NCI-H1694 treated with DMSO at 0.1 percent for 48 hours (cell line): Measurements from ENCODE around the gene PYURF.

Experiments used
- DNase-seq: peaks from one replicate; lab custom pipeline; 2025; lab: John Stamatoyannopoulos, UW

The PYURF gene, protein sequence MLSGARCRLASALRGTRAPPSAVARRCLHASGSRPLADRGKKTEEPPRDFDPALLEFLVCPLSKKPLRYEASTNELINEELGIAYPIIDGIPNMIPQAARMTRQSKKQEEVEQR

DNA sequence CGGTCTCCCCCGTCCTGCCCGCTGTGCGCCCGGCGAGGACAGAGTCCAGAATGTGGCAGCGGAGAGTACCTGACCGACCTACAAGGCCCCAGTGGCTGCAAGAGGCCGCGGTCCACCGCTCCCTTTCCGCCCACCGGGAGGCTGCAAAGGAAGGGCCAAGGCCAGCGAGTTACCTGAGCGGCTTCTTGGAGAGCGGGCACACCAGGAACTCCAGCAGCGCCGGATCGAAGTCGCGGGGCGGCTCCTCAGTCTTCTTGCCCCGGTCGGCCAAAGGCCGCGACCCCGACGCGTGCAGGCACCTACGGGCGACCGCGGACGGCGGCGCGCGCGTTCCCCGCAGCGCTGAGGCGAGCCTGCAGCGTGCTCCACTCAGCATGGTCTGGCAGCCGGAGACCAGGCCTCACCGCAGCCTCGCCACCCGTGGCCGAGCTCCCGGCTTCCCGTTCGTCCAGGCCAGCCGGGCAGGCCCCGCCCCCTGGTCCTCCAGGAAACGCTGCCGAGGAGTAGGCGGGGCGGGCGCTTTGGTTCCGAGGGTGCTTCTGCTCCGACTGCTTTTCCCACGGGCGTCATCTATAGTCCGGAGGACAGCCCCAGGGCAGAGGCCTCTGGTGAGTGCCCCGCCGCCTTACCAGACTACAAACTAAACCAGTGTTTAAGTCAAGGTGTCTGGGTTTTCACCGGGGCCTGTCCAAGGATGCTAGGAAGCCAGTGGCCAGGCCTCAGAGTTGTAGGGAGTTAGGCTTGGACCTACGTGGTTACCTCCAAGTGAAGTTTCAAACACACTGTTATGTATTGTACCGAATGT lies at the start of gene PYURF:
Gene PYURF (minus strand): TSS at position 452 of the 805 bp plus-strand sequence. CDS start 76 bp downstream, at position 376.
- DNase-seq: peak; percentile 79

DNA sequence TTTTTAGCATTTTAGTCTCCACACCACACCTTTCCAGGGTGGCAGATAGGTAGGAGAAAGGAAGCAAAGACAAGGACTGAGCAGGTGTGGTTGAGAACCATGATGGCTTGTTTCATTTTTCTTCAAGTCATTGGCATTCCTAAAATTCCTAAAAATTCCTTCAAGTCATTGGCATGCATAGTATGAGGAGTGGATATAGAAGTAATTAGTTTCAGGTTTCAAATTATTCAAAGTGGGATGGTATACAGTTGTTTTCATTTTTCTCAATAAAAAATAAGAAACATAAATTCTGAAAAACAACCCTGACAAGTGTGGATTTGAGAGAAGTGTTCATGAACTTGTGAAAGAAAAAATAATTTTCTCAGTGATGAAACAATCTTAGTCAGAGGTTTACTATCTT lies 46.4 kb upstream of the PYURF start:
- no peak for DNase-seq

DNA sequence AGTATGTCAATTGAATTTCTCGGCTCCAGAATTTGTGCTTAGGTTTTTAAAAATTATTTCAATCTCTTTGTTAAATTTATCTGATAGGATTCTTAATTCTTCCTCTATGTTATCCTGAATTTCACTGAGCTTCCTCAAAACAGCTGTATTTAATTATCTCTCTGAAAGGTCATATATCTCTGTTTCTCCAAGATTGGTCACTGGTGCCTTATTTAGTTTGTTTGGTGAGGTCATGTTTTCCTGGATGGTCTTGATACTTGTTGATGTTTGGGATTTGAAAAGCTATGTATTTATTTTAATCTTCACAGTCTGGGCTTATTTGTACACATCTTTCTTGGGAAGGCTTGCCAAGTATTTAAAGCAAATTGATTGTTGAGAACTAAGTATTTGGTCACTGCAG lies 44.0 kb upstream of the PYURF start:
- DNase-seq: no peak

DNA sequence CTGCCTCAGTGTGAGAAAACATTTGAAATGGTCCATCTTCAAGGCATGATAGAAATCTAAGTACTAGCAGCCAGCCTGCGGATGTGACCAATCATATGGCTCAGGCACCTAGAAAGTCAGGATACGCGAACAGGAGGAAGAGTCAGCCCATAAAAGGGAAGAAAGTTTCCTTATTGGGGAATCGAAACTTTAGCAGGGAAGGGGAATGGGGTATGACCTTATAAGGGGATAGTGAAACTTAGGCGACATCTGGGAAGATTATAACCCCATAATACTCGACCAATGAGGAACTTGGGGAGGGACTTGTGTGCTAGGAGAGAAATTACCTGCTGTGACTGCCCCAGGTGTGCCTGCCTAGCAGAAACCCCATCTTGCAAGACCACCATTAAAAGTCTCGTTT lies 26.2 kb upstream of the PYURF start:
- DNase-seq: no peak

DNA sequence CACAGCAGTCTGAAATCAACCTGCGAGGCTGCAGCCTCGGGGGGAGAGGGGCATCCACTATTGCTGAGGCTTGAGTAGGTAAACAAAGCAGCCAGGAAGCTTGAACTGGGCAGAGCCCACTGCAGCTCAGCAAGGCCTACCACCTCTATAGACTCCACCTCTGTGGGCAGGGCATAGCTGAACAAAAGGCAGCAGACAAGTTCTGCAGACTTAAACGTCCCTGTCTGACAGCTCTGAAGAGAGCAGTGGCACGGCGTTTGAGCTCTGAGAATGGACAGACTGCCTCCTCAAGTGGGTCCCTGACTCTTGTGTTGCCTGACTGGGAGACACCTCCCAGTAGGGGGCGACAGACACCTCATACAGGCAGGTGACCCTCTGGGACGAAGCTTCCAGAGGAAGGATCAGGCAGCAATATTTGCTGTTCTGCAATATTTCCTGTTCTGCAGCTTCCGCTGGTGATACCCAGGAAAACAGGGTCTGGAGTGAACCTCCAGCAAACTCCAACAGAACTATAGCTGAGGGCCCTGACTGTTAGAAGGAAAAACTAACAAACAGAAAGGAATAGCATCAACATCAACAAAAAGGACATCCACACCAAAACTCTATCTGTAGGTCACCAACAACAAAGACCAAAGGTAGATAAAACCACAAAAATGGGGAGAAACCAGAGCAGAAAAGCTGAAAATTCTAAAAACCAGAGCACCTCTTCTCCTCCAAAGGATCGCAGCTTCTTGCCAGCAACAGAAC lies 15.9 kb upstream of the PYURF start:
- peak; percentile 24 for DNase-seq

DNA sequence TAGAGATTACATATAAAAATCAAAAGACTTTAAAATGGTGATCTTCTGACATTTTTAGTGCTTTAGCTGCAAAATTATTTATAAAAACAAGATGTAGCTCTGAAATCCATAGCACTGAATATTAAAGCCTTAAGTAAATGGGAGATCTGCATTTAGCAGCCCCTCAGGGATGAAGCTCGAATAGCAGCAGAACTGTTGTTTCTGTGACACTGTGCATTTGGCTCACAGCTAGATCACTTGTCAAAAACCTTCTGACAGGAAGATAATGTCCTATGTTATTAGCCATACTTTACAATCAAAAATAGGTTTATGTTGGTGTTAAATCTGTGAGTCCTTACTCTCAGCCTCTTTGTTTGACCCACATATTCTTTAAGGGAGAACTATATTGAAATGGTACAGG lies 14.1 kb upstream of the PYURF start:
- DNase-seq: no peak

DNA sequence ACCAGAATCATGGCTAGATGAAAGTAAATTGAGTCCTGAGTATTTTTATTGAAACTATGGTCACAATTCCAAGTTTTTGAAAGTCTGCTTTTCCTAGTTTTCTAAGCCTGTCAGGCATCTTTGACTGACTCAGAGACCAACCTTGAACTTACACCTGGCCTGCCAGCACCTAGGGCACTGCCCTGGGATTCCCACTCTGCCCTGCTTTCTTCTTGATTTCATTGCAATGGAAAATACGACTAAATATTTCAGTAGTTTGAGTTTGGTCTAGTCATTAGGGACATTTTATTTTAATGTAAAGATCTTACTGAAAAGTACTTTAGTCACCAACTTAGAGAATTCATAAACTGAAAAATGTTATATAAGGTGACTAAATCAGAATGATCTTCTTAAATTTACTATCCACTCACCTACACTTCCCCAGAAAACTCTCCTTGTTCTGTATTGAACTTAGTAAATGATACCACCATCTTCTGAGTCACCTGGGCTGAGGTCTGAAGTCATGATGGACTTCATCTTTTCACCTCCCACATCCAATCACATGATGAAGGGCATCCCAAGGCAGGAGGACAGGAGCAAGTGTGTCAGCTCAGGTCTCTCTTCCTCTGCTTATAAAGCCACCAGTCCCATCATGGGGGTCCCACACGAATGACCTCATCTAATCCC lies 11.6 kb upstream of the PYURF start:
- no peak for DNase-seq

DNA sequence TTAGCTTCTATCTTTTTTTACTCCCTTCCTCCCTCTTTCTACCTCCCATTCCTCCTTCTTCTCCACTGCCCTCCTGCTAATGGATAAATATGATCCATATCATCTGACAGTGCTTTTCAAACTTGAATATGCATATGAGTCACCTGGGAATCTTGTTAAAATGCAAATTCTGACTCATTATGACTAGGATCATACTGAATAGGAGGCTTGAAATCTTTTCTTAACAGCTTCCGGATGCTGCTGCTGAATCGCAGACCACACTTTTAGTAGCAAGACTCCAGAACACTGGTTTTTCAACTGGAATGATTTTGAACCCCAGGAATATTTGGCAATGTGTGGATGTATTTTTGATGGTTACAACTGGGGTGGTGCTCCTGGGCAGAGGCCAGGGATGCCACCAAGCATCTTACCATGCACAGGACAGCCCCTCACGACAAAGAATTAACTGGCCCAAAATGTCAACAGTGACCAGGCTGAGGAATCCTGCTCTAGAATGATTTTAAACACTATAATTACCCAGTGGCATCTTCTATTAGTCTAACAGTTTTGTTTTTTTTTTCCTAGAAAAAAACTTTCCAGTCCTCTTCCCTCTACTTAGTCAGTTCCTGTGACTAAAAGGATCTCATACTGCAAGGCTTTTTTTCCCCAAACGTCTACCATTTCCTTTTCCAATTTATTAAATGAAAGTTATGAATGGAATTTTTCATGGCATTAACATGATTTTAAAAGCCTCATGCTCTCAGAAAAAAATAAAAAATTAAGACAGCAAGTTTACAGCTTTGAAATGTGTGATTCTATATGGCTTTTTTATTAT lies 10.6 kb upstream of the PYURF start:
- DNase-seq: no peak

DNA sequence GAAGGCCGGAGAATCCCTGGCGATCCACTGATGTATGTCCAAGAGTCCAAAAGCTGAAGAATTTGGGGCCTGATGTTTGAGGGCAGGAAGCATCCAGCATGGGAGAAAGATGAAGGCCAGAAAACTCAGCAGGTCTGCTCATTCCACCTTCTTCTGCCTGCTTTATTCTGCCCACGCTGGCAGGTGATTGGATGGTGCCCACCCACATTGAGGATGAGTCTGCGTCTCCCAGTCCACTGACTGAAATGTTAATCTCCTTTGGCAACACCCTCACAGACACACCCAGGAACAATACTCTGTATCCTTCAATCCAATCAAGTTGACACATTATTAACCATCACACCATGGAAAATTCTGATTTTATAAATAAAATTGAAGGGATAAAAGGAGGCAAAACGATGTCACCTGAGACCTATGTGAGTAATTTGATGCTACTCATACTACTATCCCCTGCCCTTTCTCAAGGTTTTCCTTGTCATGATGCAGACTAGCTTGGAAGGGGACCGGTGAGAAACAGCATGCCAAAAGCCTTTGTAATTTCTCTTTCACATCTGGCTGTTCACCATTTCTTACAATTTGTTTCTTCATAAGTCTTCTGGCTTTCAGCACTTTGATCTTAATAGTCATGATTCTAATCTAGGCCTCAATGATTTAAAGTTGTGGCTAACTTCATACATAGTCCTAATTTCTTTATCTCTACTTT lies 9.7 kb upstream of the PYURF start:
- DNase-seq: no peak

DNA sequence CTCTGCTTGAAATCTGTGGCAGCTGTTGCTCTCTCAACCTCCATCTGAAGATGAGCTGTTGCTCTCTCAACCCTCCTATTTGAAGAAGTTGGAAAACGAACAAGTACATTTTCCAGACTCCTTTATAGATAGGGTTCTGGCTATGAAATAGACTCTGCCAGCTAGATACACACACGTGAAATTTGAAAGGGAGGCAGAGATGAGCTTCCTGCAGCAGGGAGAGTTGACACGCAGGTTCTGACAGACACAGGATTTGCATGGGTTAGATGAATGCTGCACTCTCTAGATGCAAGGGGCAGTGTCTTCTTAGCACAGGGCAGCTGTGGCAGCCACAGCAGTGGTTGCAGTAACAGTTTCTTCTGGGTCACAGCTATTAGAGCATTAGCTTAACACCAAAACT lies 8.0 kb upstream of the PYURF start:
- DNase-seq: no peak

DNA sequence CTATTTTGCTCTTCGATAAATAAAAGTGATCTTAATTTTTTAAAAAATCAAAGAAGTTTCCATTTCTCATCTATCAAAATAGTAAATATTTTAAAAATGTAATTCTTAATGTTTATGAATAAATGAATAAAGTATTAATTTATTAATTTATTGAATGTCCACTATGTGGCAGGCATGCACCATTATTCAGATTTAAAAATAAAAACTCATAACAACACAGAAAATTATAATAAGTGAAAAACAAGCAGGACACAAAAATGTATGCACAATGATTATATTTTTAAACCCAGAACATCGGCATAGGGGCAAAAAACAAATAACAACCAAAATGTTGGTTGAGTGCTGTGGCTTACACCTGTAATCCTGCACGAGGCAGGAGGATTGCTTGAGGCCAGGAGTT lies 5.3 kb upstream of the PYURF start:
- no peak for DNase-seq

DNA sequence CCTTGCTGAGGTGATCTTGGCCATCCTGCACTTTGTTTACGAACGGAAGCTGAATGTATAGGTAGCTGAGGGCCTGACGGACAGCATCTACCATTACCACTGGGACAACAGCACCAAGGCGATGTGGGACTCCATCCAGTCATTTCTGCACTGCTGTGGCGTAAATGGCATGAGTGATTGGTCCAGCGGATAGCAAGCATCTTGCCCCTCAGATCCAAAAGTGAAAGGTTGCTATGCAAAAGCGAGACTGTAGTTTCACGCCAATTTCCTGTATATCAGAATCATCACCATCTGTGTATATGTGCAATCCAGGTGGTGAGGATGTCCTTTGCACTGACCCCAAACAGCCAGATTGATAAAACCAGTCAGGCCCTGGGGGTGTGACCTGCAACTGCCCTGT lies 4.2 kb upstream of the PYURF start:
- DNase-seq: no peak

DNA sequence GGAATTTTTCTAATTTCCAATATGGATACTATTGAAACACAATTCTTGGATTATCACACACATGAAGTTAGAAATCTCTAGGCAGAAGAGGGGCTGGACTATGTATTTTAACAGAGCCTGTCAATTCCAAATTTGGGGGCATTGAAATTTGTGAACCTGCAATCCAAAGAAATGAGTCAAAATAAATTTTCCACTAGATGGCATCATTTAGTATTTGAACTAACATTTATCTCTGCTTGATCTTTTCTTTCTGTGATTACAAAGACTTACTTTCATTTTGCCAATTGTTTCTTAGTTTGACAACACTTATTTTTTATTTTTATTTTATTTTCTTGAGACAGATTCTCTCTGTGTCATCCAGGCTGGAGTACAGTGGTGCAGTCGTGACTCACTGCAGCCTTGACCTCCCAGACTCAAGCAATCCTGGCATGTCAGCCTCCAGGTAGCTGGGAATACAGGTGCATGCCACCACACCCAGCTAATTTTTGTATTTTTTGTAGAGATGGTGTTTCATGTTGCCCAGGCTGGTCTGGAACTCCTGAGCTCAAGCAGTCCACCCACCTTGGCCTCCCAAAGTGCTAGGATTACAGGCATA lies 2.7 kb upstream of the PYURF start:
- peak; percentile 17 for DNase-seq

DNA sequence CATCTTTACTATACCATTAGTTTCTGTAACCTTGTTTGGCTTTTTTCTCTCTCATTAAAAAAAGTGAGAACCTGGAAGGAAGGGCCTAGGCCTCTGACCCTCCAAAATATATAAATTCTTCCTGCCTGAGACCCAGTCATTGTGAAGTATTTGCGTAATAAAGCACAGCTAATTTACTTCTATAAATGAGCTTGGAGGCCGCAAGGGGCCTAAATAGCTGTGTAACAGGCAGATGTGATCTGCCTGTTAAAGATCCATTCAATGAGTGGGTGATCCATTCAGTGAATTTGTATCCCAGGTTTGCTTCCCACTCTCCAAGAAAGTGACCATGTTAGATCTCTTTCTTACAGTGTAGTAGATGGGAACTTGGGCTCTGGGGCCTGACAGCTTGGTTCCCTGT lies 595 bp upstream of the PYURF start:
- no peak for DNase-seq

DNA sequence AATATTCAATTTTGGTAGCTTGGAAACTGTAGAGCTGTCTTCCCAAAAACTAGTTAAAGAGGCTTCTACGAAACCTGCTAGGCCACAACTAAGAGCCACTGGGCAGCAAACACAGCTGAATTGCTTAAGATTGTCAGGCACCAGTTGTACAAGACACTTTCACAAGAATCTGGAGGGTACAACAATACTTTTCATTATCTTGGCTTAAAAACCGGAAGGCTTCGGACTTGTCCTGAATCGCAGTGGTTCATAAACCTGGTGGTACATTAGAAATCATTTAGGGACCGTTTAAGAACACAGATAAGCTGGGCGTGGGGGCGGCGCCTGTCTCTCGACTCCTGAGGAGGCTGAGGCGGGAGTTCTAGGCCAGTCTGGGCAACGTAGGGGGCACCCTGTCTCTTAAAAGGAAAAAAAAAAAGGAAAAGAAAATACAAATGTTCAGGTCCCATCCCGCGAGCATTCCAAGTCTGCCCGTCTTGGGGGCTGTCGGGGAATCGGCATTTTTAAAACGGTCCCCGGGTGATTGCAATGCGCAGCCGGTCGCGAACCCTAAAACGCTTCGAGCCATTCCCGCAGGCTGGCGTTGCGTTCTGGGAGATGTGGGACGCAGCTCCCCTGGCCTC lies 763 bp downstream of the PYURF start:
- DNase-seq: no peak

DNA sequence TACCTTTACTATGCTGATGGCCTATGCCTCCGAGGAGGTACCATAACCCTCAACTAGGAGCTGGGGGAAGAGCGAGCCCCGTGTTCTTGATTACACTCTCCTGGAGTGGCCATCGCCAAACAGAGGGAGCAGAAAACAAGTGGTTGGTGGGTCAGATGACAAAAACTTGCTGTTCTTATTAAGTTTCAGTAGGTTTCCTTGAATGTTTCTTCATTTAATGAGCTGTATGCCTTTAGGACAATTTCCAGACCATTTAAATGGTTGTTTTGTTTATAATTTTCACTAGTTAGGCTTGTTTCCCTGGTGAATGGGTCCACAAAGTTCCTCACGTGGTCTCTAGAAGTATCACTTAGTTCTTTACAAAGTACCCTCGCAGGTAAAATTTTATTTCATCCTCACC lies 4.7 kb downstream of the PYURF start:
- no peak for DNase-seq

DNA sequence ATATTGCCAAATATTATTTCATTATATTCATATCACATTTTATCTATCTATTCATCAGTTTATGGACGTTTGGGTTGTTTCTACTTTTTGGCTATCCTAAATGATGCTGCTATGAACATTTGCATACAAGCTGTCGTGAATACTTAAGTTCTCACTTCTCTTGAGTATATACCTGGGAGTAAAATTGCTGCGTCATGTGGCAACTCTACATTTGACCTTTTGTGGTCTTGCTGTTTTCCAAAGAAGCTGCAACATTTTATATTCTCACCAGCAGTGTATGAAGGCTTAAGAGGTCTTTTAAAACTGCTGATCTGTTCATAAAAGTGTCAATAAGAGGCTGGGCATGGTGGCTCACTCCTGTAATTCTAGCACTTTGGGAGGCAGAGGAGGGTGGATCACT lies 5.8 kb downstream of the PYURF start:
- no peak for DNase-seq

DNA sequence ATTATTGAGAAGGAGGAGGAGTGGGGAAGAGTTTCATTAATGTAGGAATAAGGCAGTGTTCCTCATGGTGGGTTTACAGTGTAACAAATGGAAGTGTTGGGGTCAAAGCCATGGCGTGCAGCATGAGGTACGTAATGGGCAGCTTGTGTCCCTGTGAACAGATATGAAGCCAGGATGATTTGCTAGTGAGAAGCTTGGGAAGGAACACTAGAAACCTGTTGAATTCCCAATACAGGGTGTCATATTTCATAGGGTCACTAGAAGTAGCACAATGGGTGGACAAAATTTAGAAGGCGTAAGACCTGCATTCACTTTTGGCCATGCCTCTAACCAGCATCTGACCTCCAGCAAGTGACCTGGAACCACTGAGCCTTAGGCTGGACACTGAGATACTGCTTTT lies 6.8 kb downstream of the PYURF start:
- DNase-seq: no peak

DNA sequence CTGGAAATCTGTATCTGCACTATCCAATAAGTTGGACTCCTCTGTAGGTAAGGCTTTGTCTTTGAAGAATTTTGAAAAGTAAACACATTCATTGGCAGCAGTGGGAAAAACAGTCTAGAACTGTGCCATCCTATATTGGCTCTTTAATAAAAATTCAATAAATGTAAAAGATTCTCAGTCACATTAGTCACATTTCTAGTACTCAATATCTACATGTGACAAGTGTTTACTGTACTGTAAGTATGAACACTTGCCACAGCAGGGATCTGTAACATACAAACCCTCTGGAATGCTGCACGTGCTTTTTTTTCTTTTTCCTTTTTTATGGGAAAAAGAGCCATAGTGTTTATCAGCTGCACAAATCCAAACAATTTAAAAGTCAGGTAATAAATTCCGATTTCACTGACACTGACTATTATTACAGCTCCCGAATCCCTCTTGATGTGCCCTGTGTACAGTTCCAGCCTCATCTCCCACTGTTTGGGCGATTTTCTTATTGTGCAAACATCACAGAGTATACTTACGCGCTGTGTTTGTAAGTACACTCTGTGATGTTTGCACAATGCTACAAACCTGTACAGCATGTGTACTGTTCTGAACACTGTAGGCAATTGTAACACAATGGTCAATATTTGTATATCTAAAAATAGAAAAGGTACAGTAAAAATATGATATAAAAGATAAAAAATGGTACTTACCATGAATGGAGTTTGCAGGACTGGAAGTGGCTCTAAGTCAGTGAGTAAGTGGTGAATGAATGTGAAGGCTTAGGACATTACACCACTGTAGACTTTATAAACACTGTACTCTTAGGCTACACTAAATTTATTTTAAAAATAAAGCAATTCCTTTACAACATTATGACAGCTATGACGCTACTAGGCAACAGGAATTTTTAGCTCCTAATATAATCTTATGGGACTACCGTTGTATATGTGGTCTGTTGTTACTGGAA lies 8.7 kb downstream of the PYURF start:
- DNase-seq: no peak
